HepG2 (cell line): ENCODE measurements around the gene MYL9. TPM values are rescaled to one million over a fixed set of nuclear protein-coding genes. Genes with fewer than 3 reads are reported as not detected.

ENCODE experiments used
- AGO2 ChIP-seq: fragments of 200-400 bp; formaldehyde crosslinking; optimal IDR thresholded peaks from 2 replicates; pipeline ENCODE3; 2017; ENCODE audit warnings: mild to moderate bottlenecking, low read depth, low read length, moderate library complexity
- CCDC6 ChIP-seq: sonication (generic); formaldehyde crosslinking; IDR thresholded peaks from 2 replicates; pipeline ENCODE4 v1.8.1; 2022; ENCODE audit warnings: mild to moderate bottlenecking, missing genetic modification reagents, moderate library complexity
- HDAC1 ChIP-seq: sonication (generic); formaldehyde crosslinking; IDR thresholded peaks from 2 replicates; pipeline ENCODE4 v1.5.1; 2020; ENCODE audit warnings: mild to moderate bottlenecking, missing genetic modification reagents
- SMARCE1 ChIP-seq: fragments of 450-650 bp; IDR thresholded peaks from 2 replicates; pipeline ENCODE4 v1.6.1; 2017; ENCODE audit warnings: borderline replicate concordance
- SMC3 ChIP-seq: IDR thresholded peaks from 2 replicates; pipeline ENCODE4 v1.6.1; 2011; ENCODE audit warnings: low read length, improper control_type of control experiment
- STAG1 ChIP-seq: sonication (generic); formaldehyde crosslinking; IDR thresholded peaks from 2 replicates; pipeline ENCODE4 v1.4.0; 2020; ENCODE audit warnings: missing genetic modification reagents
- TEAD3 ChIP-seq: optimal IDR thresholded peaks from 2 replicates; pipeline ENCODE3; 2016; ENCODE audit warnings: borderline replicate concordance
- XRCC5 ChIP-seq: fragments of 200-400 bp; formaldehyde crosslinking; optimal IDR thresholded peaks from 2 replicates; pipeline ENCODE3; 2017; ENCODE audit warnings: mild to moderate bottlenecking, low read length
- ZNF230 ChIP-seq: sonication (generic); formaldehyde crosslinking; IDR thresholded peaks from 2 replicates; pipeline ENCODE4 v1.4.0; 2020; ENCODE audit warnings: mild to moderate bottlenecking, missing genetic modification reagents
- ZNF441 ChIP-seq: sonication (generic); formaldehyde crosslinking; IDR thresholded peaks from 2 replicates; pipeline ENCODE4 v1.7.0; 2021; ENCODE audit warnings: missing genetic modification reagents, borderline replicate concordance
- ZNF607 ChIP-seq: sonication (generic); formaldehyde crosslinking; IDR thresholded peaks from 2 replicates; pipeline ENCODE4 v1.5.1; 2020; ENCODE audit warnings: missing genetic modification reagents, mild to moderate bottlenecking, borderline replicate concordance
- ZNF629 ChIP-seq: sonication (generic); formaldehyde crosslinking; conservative IDR thresholded peaks from 2 replicates; pipeline ENCODE4 v1.5.0; 2020; ENCODE audit warnings: missing genetic modification reagents
- ZNF883 ChIP-seq: sonication (generic); formaldehyde crosslinking; IDR thresholded peaks from 2 replicates; pipeline ENCODE4 v1.5.1; 2020; ENCODE audit warnings: mild to moderate bottlenecking, missing genetic modification reagents; ENCODE audit errors: not compliant biosample characterization
- ZSCAN29 ChIP-seq: sonication (generic); formaldehyde crosslinking; conservative IDR thresholded peaks from 2 replicates; pipeline ENCODE4 v1.4.0; 2020; ENCODE audit warnings: mild to moderate bottlenecking, missing genetic modification reagents
- polyA plus RNA-seq, 8 experiments: library from polyadenylated mRNA; depleted of rRNA in 3 of 8; stranded (reverse) in 7 of 8; unstranded in 1 of 8; fragments of >200 nt; fragmentation: Illumina TruSeq in 4 of 8; extraction: Trizol in 4 of 8; gene quantifications; 2 replicates each; pipeline versions ENCODE4 v1.2.1 to v1.2.3, GENCODE V29; 2011 to 2016; ENCODE audit warnings: low read depth in 4 of 8, missing spikeins in 1 of 8, mixed read lengths in 1 of 8; ENCODE audit not compliant: insufficient read depth in 1 of 8
- total RNA-seq, 5 experiments: library from RNA; depleted of rRNA; stranded (reverse); fragments of >200 nt; fragmentation: Illumina TruSeq; extraction: Trizol; gene quantifications; 2 replicates each; pipeline ENCODE4 v1.2.3, GENCODE V29; 2016; ENCODE audit warnings: low read depth in 1 of 5
- TF ChIP-seq, protein P1 (sequence below): sonication (generic); formaldehyde crosslinking; conservative IDR thresholded peaks from 2 replicates; pipeline ENCODE4 v1.8.1; 2023; ENCODE audit warnings: missing genetic modification reagents
- TF ChIP-seq, protein P2 (sequence below): sonication (generic); formaldehyde crosslinking; IDR thresholded peaks from 2 replicates; pipeline ENCODE4 v1.4.0; 2020; ENCODE audit warnings: missing genetic modification reagents
- TF ChIP-seq, protein P3 (sequence below): sonication (generic); formaldehyde crosslinking; IDR thresholded peaks from 2 replicates; pipeline ENCODE4 v1.5.1; 2020; ENCODE audit warnings: mild to moderate bottlenecking, moderate library complexity, missing genetic modification reagents
- TF ChIP-seq, protein P4 (sequence below): sonication (generic); formaldehyde crosslinking; IDR thresholded peaks from 2 replicates; pipeline ENCODE4 v1.4.0; 2020; ENCODE audit warnings: missing genetic modification reagents

Gene MYL9
- total and polyA plus RNA-seq, 2 of the 13 experiments (the other 11 are each of a cell fraction or from before 2014, with no cell fraction given): 0.87 to 2.2 TPM

DNA sequence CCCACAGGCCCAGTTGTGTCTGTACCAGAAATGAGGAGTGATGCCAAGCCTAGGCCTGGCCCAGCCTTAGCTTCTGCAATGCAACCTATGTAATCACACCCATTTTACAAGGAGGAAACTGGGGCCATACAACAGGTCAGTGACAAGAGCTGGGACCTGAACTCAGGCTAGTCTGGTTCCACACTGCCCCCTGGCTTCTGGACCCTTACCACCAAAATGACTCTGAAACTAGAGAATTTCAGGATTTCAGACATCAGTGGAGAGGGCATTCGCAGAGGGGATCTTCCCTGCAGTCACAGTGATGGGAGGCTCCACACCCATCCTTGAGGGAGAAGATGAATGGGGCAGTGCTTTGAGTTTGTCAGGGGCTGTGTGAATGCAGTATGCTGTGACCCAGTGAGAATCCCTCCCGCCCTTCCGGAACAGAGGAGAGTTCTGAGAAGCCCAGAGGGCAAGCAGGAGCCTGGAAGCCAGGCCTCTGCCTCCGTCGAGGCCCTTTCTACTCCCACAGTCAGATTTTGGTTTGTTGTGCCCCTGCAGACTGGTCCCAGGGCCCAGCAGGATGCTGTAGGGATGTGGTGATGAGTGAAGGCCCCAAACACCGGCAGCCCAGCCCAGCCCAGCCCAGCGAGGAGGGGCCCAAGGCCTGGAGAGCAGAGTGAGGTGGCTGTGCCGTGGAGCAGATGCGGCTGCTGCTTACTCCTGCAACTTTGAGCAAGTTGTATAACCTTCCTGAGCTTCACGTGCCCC lies 48.1 kb upstream of the MYL9 start (continued):
- TF ChIP-seq, protein P1, sequence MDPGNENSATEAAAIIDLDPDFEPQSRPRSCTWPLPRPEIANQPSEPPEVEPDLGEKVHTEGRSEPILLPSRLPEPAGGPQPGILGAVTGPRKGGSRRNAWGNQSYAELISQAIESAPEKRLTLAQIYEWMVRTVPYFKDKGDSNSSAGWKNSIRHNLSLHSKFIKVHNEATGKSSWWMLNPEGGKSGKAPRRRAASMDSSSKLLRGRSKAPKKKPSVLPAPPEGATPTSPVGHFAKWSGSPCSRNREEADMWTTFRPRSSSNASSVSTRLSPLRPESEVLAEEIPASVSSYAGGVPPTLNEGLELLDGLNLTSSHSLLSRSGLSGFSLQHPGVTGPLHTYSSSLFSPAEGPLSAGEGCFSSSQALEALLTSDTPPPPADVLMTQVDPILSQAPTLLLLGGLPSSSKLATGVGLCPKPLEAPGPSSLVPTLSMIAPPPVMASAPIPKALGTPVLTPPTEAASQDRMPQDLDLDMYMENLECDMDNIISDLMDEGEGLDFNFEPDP (CRISPR knock-in tag): no peak
- TF ChIP-seq ZSCAN29 (CRISPR knock-in tag) (no peak), HDAC1 (CRISPR knock-in tag) (no peak), ZNF441 (no peak), ZNF607 (CRISPR knock-in tag) (0 out of 2 replicates have a peak, but pooled peaks have one; percentile 20), ZNF230 (CRISPR knock-in tag) (no peak), STAG1 (CRISPR knock-in tag) (peak; percentile 82), AGO2 (peak; percentile 73), TEAD3 (peak; percentile 29), XRCC5 (peak; percentile 61), SMARCE1 (no peak), CCDC6 (CRISPR knock-in tag) (no peak), SMC3 (peak; percentile 77), ZNF629 (peak; percentile 52; the same call in 1 of the 2 replicates), ZNF883 (CRISPR knock-in tag) (peak; percentile 25)
- TF ChIP-seq, protein P2, sequence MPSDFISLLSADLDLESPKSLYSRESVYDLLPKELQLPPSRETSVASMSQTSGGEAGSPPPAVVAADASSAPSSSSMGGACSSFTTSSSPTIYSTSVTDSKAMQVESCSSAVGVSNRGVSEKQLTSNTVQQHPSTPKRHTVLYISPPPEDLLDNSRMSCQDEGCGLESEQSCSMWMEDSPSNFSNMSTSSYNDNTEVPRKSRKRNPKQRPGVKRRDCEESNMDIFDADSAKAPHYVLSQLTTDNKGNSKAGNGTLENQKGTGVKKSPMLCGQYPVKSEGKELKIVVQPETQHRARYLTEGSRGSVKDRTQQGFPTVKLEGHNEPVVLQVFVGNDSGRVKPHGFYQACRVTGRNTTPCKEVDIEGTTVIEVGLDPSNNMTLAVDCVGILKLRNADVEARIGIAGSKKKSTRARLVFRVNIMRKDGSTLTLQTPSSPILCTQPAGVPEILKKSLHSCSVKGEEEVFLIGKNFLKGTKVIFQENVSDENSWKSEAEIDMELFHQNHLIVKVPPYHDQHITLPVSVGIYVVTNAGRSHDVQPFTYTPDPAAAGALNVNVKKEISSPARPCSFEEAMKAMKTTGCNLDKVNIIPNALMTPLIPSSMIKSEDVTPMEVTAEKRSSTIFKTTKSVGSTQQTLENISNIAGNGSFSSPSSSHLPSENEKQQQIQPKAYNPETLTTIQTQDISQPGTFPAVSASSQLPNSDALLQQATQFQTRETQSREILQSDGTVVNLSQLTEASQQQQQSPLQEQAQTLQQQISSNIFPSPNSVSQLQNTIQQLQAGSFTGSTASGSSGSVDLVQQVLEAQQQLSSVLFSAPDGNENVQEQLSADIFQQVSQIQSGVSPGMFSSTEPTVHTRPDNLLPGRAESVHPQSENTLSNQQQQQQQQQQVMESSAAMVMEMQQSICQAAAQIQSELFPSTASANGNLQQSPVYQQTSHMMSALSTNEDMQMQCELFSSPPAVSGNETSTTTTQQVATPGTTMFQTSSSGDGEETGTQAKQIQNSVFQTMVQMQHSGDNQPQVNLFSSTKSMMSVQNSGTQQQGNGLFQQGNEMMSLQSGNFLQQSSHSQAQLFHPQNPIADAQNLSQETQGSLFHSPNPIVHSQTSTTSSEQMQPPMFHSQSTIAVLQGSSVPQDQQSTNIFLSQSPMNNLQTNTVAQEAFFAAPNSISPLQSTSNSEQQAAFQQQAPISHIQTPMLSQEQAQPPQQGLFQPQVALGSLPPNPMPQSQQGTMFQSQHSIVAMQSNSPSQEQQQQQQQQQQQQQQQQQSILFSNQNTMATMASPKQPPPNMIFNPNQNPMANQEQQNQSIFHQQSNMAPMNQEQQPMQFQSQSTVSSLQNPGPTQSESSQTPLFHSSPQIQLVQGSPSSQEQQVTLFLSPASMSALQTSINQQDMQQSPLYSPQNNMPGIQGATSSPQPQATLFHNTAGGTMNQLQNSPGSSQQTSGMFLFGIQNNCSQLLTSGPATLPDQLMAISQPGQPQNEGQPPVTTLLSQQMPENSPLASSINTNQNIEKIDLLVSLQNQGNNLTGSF (CRISPR knock-in tag): no peak
- TF ChIP-seq, protein P3, sequence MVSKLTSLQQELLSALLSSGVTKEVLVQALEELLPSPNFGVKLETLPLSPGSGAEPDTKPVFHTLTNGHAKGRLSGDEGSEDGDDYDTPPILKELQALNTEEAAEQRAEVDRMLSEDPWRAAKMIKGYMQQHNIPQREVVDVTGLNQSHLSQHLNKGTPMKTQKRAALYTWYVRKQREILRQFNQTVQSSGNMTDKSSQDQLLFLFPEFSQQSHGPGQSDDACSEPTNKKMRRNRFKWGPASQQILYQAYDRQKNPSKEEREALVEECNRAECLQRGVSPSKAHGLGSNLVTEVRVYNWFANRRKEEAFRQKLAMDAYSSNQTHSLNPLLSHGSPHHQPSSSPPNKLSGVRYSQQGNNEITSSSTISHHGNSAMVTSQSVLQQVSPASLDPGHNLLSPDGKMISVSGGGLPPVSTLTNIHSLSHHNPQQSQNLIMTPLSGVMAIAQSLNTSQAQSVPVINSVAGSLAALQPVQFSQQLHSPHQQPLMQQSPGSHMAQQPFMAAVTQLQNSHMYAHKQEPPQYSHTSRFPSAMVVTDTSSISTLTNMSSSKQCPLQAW (CRISPR knock-in tag): 0 out of 2 replicates have a peak, but pooled peaks have one; percentile 33
- TF ChIP-seq, protein P4, sequence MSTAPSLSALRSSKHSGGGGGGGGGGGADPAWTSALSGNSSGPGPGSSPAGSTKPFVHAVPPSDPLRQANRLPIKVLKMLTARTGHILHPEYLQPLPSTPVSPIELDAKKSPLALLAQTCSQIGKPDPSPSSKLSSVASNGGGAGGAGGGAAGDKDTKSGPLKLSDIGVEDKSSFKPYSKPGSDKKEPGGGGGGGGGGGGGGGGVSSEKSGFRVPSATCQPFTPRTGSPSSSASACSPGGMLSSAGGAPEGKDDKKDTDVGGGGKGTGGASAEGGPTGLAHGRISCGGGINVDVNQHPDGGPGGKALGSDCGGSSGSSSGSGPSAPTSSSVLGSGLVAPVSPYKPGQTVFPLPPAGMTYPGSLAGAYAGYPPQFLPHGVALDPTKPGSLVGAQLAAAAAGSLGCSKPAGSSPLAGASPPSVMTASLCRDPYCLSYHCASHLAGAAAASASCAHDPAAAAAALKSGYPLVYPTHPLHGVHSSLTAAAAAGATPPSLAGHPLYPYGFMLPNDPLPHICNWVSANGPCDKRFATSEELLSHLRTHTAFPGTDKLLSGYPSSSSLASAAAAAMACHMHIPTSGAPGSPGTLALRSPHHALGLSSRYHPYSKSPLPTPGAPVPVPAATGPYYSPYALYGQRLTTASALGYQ: no peak
